ENCODE data around the gene MMD2. TPM values are rescaled to one million over a fixed set of nuclear protein-coding genes. Genes with fewer than 3 reads are reported as not detected.
A peak's percentile ranks its signal among the peaks of the same experiment; 100 is the strongest.

The MMD2 gene
- total RNA-seq, 1 donor from 2014 or later: not detected

- Histone ChIP-seq H3K36me3 (ENCODE audit: insufficient read depth, low read length) (no peaks in the 10 kb centered on the region), H3K4me3 (ENCODE audit: insufficient read depth, low read depth, low read length) (no peak overlapping the region), H3K79me2 (ENCODE audit: insufficient read depth, low read length) (no peaks in the 10 kb centered on the region), H3K4me1 (ENCODE audit: insufficient read depth, low read length) (peaks cover 11% of the 10 kb centered on the region), H3K27ac (ENCODE audit: low read depth, low read length) (no peak overlapping the region), H3K9ac (ENCODE audit: low read length) (no peak overlapping the region), H3K4me2 (ENCODE audit: low read length) (peak overlapping the region; percentile 43), H2AFZ (ENCODE audit: low read depth, low read length) (no peak overlapping the region), H3K9me3 (ENCODE audit: insufficient read depth, low read depth, low read length) (no peaks in the 10 kb centered on the region), H3K27me3 (ENCODE audit: insufficient read depth, low read length) (no peaks in the 10 kb centered on the region), H4K20me1 (ENCODE audit: insufficient read depth, low read length) (no peaks in the 10 kb centered on the region)
- Mint-ChIP-seq H3K27ac (ENCODE audit: unreplicated experiment) (no peak overlapping the region), H3K4me3 (ENCODE audit: unreplicated experiment) (no peak overlapping the region), H3K27me3 (ENCODE audit: low read depth, unreplicated experiment) (peaks cover 21% of the 10 kb centered on the region), H3K4me1 (ENCODE audit: low read depth, unreplicated experiment) (peaks cover 10% of the 10 kb centered on the region), H3K9me3 (ENCODE audit: unreplicated experiment) (no peaks in the 10 kb centered on the region), H3K36me3 (ENCODE audit: low read depth, unreplicated experiment) (no peaks in the 10 kb centered on the region)
- FAIRE-seq (no peak), DNase-seq (ENCODE audit: low read depth) (no peak)
- TF ChIP-seq EZH2 (IDR thresholded peaks at IDR 0.05; ENCODE audit: insufficient read depth, low read length) (no peak), CTCF (IDR thresholded peaks at IDR 0.05; ENCODE audit: insufficient read depth, low read depth, low read length) (no peak)
Measured at GRCh38 chr7:4879396-4880081, 79.4 kb downstream of the MMD2 start.

- Histone ChIP-seq H3K79me2 (ENCODE audit: insufficient read depth, low read length) (no peaks in the 10 kb centered on the region), H3K9me3 (ENCODE audit: insufficient read depth, low read depth, low read length) (no peaks in the 10 kb centered on the region), H3K27me3 (ENCODE audit: insufficient read depth, low read length) (no peaks in the 10 kb centered on the region), H3K27ac (ENCODE audit: low read depth, low read length) (no peak overlapping the region), H3K4me2 (ENCODE audit: low read length) (peak overlapping the region; percentile 43), H4K20me1 (ENCODE audit: insufficient read depth, low read length) (no peaks in the 10 kb centered on the region), H3K4me1 (ENCODE audit: insufficient read depth, low read length) (peaks cover 11% of the 10 kb centered on the region), H3K36me3 (ENCODE audit: insufficient read depth, low read length) (no peaks in the 10 kb centered on the region), H3K4me3 (ENCODE audit: insufficient read depth, low read depth, low read length) (no peak overlapping the region), H2AFZ (ENCODE audit: low read depth, low read length) (no peak overlapping the region), H3K9ac (ENCODE audit: low read length) (no peak overlapping the region)
- no peak for FAIRE-seq
- H3K27me3 Mint-ChIP-seq (ENCODE audit: low read depth, unreplicated experiment): peaks cover 21% of the 10 kb centered on the region
- TF ChIP-seq EZH2 (IDR thresholded peaks at IDR 0.05; ENCODE audit: insufficient read depth, low read length) (no peak), CTCF (IDR thresholded peaks at IDR 0.05; ENCODE audit: insufficient read depth, low read depth, low read length) (no peak)
- H3K4me1 Mint-ChIP-seq (ENCODE audit: low read depth, unreplicated experiment): peaks cover 10% of the 10 kb centered on the region
- peak; percentile 37 for DNase-seq (ENCODE audit: low read depth)
- no peaks in the 10 kb centered on the region for H3K9me3 Mint-ChIP-seq (ENCODE audit: unreplicated experiment)
- no peak overlapping the region for H3K27ac Mint-ChIP-seq (ENCODE audit: unreplicated experiment)
- no peak overlapping the region for H3K4me3 Mint-ChIP-seq (ENCODE audit: unreplicated experiment)
- H3K36me3 Mint-ChIP-seq (ENCODE audit: low read depth, unreplicated experiment): no peaks in the 10 kb centered on the region
Measured at GRCh38 chr7:4878336-4879335, 80.4 kb downstream of the MMD2 start.
